ACHN (cell line): Measurements from ENCODE around the gene LCNL1.

Experiments used
- DNase-seq: peaks from one replicate; pipeline ENCODE4 v3.0.0-alpha.2; 2015
- in situ Hi-C: cut with HindIII; loops from 2 replicates; pipeline ENCODE4 v1.10.0; 2017; ENCODE audit warnings: low sequenced_read_pairs, low pct_ligation_motif_present, low pct_unique_long_range_greater_than_20kb

Gene LCNL1

DNA sequence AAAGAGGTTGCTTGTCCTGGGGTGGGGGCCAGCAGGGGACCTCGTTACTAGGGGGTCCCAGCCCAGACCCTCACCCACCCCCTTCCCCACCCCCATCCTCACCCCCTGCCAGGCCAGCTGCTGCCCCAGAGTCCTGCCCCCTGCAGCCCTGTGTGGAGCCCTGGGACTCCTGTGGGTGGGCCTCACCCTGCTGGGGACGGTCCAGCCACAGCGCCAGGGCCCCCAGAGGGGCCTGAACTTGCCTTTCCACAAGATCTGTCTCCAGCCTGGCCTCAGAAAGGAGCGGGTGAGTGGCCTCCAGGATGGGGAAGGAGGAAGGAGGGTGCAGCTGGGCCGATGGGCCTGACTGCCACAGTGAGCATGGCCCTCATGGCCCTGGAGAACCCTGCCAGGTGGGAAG lies 13.0 kb upstream of the LCNL1 start:
- in situ Hi-C loops = no loop called here
- no peak for DNase-seq

GRCh38 chr9:136970361-136970760 lies 12.4 kb upstream of the LCNL1 start:
- in situ Hi-C loops = no loop called here
- DNase-seq = no peak

- in situ Hi-C loops = no loop called here
- DNase-seq = no peak
These were observed 11.0 kb upstream of the LCNL1 start for GRCh38 chr9:136971746-136972145.

- in situ Hi-C loops = no loop called here
- no peak for DNase-seq
These were observed 10.5 kb upstream of the LCNL1 start for GRCh38 chr9:136972335-136972734.

DNA sequence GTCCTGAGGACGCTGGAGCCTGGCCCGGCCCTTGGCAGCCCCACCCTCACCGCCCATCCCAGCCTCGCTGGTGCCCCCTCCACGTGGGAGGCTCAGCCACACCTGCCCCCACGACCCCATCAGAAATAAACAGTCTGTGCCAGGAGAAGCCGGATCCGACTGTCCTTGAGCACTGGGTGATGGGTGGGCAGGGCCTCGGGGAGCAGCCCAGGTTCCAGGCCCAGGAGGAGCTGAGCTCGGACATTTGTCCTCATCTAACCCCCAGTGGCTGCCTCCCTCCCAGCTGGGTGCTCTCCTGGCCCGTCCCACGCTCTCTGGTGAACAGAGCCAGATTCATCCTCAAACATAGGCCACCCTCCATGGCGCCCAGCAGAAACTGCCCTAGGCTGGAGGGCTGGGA lies 10.1 kb upstream of the LCNL1 start:
- no peak for DNase-seq
- in situ Hi-C loops = no loop called here

DNA sequence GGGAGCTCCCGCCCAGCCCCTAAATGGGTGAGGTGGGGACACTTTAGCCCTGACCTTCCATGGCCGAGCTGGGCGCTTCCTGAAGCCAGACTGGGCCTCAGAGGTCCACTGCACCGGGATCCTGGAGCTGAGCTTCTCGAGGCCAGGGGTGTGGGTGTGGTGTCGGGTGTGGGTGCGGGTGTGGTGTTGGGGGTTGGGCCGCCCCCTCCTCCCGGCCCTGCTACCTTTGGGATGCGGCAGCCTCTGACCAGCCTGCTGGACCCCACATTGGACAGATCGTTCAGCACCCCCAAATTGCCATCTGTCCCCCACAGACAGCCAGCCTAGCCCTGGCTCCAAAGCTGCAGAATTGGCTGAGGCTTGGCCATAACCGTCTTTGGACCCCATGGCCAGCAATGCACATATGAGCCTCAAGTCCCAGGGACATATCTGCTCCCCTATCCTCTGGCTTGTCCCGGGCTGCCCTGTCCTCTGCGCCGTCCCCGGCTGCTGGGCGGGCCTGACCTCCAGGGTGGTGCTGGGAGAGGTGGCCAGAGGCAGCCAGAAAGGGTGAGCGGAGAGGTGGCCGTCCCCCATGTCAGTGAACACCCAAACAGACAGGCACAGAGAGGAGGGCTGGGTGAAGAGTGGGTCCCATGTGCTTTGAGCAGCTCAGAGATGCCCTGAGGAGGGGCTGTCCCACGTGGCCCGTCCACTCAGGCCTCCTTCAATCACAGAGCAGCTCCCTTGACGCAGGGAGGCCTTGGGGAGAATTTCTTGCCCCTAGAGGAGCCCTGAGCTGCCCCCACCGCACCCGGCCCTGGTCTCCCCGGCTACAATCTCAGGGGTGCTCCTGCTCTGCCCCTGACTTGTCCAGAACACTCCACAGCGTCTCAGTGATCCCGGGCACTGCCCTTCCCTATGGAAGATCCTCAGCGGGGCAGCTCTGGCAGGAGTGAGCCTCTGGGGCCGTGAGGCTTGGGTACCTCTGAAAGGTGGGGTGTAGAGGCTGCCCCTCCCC lies 8.9 kb upstream of the LCNL1 start:
- DNase-seq = no peak
- in situ Hi-C loops = no loop called here

- DNase-seq = no peak
- in situ Hi-C loops = no loop called here
These were observed 7.8 kb upstream of the LCNL1 start for GRCh38 chr9:136974817-136975535.

DNA sequence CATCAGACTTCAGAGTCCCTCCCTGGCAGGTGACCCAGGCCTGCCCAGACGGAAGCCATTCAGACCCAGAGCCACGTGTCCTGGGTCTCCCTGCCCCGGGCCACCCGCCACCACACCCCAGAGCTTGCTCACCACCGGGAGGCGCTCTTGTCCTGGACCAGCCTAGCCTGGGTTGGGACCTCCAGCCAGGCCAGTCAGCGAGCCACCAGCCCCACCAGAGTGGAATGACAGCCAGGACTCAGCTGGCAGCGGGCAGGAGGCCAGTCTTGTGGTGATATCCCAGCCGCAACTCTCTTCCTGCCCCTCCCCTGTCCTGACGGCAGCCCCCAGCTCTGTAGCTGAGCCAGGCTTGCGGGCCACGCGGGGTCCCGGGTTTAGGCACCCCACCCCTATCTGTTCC lies 7.1 kb upstream of the LCNL1 start:
- in situ Hi-C loops = no loop called here
- DNase-seq = no peak

DNA sequence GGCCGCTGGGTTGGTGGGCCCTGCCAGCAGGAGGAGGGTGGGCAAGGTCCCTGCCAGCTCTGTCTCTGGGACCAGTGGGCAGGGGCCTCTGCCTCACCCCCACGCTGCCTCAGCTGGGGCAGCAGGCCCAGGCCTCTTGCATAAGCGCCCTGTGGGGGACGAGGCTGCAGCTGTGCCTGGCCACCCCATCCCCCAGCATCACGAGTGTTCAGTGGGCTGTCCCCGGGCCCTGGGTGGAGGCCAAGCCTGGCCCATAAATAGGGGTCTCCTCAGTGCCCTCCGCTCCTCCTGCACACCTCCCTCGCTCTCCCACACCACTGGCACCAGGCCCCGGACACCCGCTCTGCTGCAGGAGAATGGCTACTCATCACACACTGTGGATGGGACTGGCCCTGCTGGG lies 5.6 kb upstream of the LCNL1 start, which contains the start of gene PTGDS:
Gene PTGDS, plus strand, starts transcription at position 282 of the 400 bp plus-strand sequence. Its CDS starts 75 bp downstream, at position 357.
- in situ Hi-C loops = no loop called here
- DNase-seq = no peak

DNA sequence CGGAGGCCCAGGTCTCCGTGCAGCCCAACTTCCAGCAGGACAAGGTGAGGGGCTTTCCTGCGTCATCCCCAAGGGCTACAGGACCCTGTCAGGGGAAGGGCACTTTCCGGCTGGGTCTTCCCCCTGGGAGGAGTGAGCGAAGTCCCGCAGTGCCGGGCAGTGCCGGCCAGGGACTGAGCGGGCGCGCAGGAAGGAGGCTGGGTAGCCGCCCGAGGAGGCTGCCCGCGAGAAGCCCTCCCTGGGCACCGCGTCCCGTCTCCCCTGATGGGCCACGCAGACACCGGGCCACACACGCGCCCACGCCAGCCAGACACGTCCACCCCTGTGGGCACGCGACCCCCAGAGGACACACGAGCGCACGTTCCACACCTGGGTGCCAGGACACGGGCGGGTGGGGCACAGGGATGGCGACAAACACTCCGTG lies 5.1 kb upstream of the LCNL1 start:
- DNase-seq = no peak
- in situ Hi-C loops = no loop called here

- DNase-seq = peak; percentile 31
- in situ Hi-C loops = no loop called here
These were observed 4.5 kb upstream of the LCNL1 start for GRCh38 chr9:136978073-136978864.

DNA sequence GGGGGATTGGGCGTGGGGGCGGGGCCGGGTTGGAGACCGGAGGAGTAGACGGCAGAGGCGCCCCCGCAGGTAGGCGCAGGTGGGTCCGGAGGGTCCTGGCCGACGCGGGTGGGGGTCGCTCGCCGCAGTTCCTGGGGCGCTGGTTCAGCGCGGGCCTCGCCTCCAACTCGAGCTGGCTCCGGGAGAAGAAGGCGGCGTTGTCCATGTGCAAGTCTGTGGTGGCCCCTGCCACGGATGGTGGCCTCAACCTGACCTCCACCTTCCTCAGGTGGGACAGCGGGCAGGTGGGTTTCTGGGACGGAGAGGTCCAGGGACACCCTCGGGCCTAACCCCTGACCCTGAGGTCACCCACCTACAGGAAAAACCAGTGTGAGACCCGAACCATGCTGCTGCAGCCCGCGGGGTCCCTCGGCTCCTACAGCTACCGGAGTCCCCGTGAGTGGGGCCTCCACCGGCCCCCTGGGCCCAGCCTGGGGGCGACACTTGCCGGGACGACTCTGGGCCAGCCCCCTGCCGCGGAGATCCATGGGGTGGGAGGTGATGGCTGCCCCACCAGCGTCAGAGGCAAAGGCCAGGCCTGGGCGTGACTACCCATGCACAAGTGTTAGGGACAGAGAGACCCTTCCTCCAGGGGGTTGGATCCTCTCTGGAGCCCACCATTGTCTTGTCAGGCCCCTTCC lies 3.8 kb upstream of the LCNL1 start:
- DNase-seq = no peak
- in situ Hi-C loops = no loop called here

- no peak for DNase-seq
These were observed 2.8 kb upstream of the LCNL1 start for GRCh38 chr9:136979769-136980587.

DNA sequence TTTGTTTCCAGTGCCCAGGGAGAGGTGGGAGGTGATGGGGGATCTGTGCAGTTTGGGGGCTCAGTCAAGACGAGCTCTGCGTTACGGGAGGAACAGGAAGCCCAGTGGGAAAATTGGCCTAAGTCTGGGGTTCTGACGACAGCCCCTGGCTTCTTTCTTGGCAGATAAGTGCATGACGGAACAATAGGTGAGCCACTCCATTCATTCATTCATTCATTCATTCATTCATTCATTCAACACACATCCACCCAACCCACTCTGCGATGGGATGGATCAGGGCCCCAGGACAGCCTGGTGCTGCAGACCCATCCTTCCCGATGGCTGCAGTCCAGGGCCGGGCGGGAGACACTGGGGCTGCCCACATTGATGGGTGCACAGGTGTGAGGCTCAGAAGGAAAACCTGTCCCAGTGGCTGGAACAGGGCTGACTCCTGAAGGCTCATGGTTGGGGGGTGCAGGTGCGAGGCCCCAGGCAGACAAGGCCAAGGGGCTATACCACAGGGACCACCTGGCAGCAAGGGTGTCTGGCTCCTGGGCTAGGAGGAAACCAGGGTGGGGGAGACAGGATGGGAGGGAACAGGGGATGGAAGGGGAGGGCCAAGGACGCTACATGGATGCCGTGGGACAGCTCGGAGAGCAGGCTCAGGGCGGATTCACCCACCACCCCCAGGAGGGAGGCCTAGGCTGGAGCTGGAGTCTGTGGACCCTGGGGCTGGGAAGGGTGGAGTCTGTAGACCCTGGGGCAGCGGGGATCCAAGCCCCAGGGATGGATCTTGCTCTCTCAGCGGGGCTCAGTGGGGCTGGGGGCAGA lies 1.9 kb upstream of the LCNL1 start:
- no peak for DNase-seq
- in situ Hi-C loops = no loop called here

More at GRCh38 chr9:136979769-136980587, 2.8 kb upstream of the LCNL1 start:
- in situ Hi-C loops = no loop called here

DNA sequence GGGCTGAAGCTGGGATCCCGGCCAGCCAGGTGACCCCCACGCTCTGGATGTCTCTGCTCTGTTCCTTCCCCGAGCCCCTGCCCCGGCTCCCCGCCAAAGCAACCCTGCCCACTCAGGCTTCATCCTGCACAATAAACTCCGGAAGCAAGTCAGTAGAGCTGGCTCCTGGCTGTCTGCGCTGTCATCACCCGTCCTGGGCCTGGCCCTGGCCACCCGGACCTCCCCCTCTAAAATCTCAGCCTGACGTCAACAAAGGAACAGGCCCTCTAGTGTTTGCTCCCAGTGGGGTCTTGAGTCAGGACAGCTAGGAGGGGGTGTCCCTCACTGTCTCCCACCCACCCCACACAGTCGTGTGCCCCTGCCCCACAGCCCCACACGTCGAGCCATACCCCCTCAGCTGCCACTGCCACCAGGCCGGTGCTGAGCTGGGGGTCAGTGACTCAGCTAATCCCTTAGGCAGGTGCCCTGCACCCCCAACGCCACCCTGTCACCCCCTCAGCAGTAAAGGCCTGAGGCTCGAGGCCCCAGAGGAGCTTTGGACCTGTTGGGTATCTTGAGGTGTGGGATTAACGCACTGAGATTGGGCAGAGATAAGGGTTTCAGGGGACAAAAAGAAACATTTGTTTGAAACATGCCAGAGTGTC lies 1.1 kb upstream of the LCNL1 start:
- in situ Hi-C loops = no loop called here
- no peak for DNase-seq

- in situ Hi-C loops = no loop called here
These were observed 374 bp downstream of the LCNL1 start for GRCh38 chr9:136983167-136983566.

More at GRCh38 chr9:136983167-136983566, 374 bp downstream of the LCNL1 start:
- no peak for DNase-seq
